HG03575 (cell line): ENCODE results near the gene ZNF2.
A peak's percentile ranks its signal among the peaks of the same experiment; 100 is the strongest.
"Not testable (repeated sequence)": the region's sequence is repeated elsewhere in the genome, so short reads cannot be mapped to it uniquely, and the experiment has no call there.

Source experiments
- ATAC-seq: cut with Tn5 transposase; IDR thresholded peaks from one replicate; pipeline ENCODE4 v1.9.1; 2021; ENCODE audit not compliant: unreplicated experiment, insufficient number of reproducible peaks, low FRiP score; ENCODE audit errors: extremely low read depth

The ZNF2 gene

DNA sequence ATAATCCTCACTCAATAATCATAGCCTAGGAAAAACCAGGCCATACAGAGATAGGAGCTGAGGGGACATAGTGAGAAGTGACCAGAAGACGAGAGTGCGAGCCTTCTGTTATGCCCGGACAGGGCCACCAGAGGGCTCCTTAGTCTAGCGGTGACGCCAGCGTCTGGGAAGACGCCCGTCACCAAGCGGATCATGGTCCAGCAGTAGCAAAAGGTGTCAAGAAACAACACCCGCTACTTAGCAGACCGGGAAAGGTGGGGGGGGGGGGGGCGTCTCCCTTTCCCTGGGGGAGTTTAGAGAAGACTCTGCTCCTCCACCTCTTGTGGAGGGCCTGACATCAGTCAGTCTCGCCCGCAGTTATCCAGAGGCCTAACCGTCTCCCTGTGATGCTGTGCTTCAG lies 27.3 kb downstream of the ZNF2 start:
- not testable (repeated sequence) for ATAC-seq

DNA sequence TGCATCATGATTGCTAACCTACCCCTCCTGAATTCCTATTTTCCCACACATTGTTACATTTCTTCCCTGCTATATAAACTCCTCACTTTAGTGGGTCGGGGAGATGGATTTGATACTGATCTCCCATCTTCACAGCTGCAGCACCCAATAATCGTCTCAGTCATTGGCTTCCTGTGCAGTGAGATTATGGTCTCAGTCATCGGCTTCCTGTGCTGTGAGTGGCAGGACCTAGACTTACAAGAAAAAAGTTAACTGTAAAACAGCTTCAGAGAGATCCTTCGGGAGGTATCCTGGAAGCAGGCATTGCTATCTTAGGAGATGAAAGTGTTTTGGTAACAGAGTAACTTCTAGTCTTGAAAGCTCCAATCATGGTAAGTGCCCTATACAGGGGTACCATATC lies 38.3 kb downstream of the ZNF2 start:
- no peak for ATAC-seq

DNA sequence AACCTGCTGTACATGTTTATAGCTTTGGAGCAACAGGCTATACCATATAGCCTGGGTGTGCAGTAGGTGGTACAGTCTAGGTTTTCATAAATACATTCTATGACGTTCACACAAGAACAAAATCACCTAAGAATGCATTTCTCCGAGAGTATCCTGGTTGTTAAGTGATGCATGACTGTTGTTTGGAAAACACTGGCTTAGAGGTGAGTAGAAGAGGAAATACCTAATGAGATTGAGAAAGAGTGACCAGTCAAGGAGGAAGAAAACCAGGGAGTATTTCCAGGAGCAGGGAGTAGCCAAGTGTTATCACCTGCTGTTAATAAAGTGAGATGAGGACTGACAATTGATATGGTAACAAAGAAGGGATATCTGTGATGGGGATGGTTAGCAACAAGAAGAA lies 38.8 kb downstream of the ZNF2 start:
- no peak for ATAC-seq

DNA sequence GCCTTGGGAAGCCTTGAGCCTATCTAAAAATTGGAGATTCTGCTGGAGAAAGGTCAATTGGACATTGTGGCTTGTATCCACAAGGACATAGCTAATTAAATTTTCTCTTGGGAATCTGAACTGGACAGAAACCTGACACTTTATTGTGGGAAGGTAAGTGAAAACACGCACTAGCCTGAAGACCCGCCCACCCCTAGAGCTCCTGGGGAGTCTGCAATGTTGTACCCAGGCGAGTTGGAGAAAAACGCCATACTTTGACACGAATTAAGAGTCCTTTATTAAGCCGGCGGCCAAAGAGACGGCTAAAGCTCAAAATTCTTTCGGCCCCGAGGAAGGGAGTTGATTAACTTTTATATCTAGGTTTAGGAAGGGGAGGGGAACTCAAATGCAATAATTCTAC lies 40.5 kb downstream of the ZNF2 start:
- ATAC-seq, result no peak

DNA sequence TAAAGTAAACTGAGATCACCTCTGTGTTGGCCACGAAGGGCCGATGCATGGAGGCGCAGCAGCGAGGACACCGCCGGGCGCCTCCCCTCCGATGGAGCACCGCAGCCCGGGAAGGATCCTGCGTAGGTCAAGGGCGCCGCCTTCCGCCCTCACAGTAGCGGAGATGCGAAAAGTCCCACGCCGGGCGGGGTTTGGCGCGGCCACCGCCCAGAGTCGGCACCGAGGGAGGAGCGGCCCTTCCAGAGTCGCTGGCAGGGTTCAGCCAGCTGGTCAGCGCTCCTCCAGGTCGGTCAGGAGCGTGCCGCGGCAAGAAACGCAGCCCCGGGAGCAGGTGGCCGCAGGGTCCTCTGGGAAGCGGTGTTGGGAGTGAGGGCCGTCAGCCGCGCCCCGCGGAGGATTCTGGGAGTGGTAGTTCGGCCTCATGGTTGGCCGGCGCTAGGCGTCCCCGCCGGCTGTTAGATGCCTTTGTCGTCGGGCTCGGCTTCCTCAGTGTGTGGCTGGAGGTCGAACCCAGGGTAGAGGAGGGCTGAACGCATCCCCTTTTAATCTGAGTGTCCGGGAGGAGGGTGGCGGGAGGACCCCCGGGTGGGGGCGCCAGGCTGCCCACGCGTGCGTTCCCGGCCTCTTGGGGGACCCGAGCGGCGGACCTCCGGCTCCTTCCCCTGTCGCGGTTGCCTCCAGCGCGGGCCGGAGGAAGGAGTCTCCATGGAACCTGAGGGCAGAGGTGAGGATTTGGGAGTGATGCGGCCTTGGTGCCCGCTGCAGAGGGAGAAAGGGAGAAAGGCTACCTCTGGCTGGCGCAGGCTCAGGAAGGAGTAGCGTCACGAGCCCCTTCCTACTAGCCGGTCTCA lies 41.7 kb downstream of the ZNF2 start, which contains the start of gene ZNF892:
Gene ZNF892, plus strand, starts transcription at position 411 of the 851 bp plus-strand sequence. Its CDS starts 295 bp downstream, at position 706.
- ATAC-seq, result peak; percentile 92

DNA sequence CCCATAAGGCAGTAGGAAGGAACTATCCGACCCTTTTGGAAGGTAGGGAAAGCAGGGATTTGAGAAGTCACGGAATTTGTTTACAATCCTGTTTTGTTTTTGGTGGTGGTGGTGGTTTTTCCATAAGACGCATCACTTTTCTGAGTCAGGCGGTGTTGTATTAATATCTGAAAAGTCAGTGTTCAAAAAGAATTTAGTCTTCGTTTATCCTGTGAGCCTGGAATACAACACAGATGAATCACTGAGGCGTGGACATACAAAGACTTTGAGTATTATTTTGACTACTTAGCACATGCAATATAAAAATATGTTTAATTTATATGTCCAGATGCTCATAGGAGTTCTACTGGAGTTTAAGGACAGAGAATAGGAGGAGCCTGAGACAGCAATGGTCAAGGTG lies 42.5 kb downstream of the ZNF2 start:
- no peak for ATAC-seq

DNA sequence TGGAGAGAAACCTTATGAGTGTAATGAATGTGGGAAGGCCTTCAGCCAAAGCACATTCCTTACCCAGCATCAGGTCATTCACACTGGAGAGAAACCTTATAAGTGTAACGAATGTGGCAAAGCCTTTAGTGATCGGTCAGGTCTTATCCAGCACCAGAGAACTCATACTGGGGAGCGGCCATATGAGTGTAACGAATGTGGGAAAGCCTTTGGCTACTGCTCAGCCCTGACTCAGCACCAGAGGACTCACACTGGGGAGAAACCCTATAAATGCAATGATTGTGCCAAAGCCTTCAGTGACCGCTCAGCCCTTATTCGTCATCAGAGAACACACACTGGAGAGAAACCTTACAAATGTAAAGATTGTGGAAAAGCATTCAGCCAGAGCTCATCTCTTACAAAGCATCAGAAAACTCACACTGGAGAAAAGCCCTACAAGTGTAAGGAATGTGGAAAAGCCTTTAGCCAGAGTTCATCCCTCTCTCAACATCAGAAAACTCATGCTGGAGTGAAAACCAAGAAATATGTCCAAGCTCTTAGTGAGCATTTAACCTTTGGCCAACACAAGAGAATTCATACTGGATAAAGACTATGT lies 49.5 kb downstream of the ZNF2 start:
- ATAC-seq, result no peak

DNA sequence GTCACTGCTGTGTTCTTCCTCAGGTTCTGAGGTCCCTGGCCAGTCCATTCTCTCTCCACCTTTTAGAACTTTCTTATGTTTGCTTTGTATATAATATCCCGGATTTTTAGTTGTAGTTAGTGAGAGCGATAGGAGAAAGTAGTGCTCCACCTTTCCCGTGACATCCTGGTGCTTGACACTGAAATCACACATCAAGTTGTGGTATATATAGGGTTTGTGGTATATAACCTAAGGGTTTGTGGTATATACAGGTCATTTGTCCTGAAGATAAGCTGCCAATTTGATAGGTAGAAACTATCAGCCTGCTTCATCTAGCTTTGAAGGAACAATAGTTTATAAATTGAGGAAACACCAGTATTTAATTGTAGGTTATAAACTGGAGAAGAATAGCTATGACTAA lies 54.8 kb downstream of the ZNF2 start:
- no peak for ATAC-seq

DNA sequence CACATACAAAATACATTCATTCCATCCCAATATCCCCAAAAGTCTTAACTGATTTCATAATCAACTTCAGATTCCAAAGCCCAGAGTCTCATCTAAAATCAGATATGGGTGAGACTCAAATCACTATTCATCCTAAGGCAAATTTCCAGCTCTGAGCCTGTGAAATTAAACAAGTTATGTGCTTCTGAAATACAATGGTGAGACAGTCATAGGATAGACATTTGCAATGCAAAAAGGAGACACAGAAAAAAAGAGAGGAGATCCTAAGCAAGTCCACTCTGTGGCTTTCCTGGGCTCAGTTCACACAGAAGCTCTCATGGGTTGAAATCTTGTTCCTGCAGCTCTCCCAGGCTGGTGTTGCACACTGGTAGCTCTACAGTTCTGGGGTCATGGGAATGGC lies 60.0 kb downstream of the ZNF2 start:
- ATAC-seq, result no peak

DNA sequence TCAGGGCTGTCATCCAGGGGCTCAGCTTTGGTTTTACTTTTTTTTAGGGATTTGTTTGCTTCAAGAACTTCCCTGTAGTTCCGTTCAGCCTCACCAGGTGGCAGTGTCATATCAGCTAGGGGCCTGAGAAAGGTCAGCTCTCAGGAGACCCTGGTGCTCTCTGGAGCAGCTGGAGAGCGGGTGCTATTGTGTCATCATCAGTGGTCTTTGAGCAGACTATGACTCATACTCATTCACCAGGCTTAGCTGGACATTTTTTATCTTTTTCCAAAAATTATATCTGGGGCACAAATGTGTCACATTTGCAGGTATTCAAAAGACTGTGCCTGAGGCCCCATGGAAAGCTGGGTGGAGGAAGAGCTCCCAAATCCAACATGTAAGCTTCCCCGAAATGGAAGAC lies 66.1 kb downstream of the ZNF2 start:
- no peak for ATAC-seq

DNA sequence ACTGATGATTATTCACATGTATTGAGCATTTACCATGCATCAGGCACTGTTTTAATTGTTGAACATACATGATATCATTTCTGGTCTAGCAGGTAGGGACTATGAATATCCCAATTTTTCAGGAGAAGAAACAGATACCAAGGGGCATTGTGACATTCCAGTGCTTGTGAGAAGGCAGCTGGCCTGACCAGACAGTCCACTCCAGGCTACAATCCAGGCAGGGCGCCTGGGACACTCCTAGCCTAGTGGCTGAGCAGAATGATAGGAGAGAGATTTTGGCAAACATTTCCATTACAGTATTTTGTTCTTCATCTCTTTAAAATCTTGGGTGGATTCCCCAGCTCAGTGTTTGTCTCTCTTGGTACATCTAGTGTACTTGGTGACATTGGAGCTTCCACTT lies 66.6 kb downstream of the ZNF2 start:
- no peak for ATAC-seq
